Panc1 (cell line): ENCODE measurements around the gene MACROD1. TPM values are rescaled to one million over a fixed set of nuclear protein-coding genes. Genes with fewer than 3 reads are reported as not detected.

Experiments used
- ATAC-seq: fragments of 200-7000 bp; cut with Tn5 transposase; 2 replicates; pipeline ENCODE4 v1.9.1; 2020; ENCODE audit warnings: mild to moderate bottlenecking, moderate library complexity
- BruUV-seq: library from RNA; stranded (reverse); fragments of 400-500 nt; replicated peaks from 2 replicates; lab custom pipeline; 2021; lab: Mats Ljungman, UMichigan
- CTCF ChIA-PET: fragments of 300-600 bp; sonication (Branson Sonifier 250); formaldehyde crosslinking; loops from one replicate; lab custom pipeline; 2022; ENCODE audit warnings: antibody characterized with exemption; lab: Charles Lee
- POLR2A ChIA-PET: fragments of 300-600 bp; sonication (Branson Sonifier 250); formaldehyde crosslinking; loops from one replicate; lab custom pipeline; 2022; ENCODE audit warnings: antibody characterized with exemption; lab: Charles Lee
- DNase-seq: peaks from one replicate; pipeline ENCODE4 v3.0.0-alpha.2; 2010; ENCODE audit warnings: low read depth, low spot score
- H3K27ac ChIP-seq: 2 replicates; pipeline ENCODE4 v1.5.1; 2011; ENCODE audit warnings: mild to moderate bottlenecking, low read length, inconsistent platforms
- H3K27me3 ChIP-seq: fragments of 200-500 bp; sonication (Bioruptor generic); 2 replicates; pipeline ENCODE4 v1.6.0; 2014; ENCODE audit warnings: low read length, inconsistent platforms; ENCODE audit not compliant: control insufficient read depth, insufficient read depth
- H3K36me3 ChIP-seq: fragments of 200-500 bp; sonication (Bioruptor generic); 2 replicates; pipeline ENCODE4 v1.5.1; 2014; ENCODE audit warnings: inconsistent platforms, mild to moderate bottlenecking, low read length, moderate library complexity; ENCODE audit not compliant: control insufficient read depth, insufficient read depth
- H3K4me1 ChIP-seq: 2 replicates; pipeline ENCODE4 v1.5.1; 2011; ENCODE audit warnings: inconsistent platforms, mild to moderate bottlenecking, low read length, moderate library complexity; ENCODE audit not compliant: control insufficient read depth, insufficient read depth
- H3K4me3 ChIP-seq, 2 experiments: 2 replicates each; pipeline ENCODE4 v1.5.1; 2011 to 2012; ENCODE audit warnings: low read depth in 2 of 2, low read length in 2 of 2, mild to moderate bottlenecking in 2 of 2, inconsistent platforms in 1 of 2, moderate library complexity in 1 of 2
- H3K9me3 ChIP-seq: fragments of 200-500 bp; sonication (Bioruptor generic); 2 replicates; pipeline ENCODE4 v1.5.1; 2014; ENCODE audit warnings: low read depth, mild to moderate bottlenecking, inconsistent platforms, low read length, moderate library complexity; ENCODE audit not compliant: control insufficient read depth, insufficient read depth
- CTCF ChIP-seq: fragments of 450-650 bp; IDR thresholded peaks from 2 replicates; pipeline ENCODE4 v1.5.1; 2017; ENCODE audit warnings: mild to moderate bottlenecking
- POLR2AphosphoS5 ChIP-seq: IDR thresholded peaks from 2 replicates; pipeline ENCODE4 v1.6.1; 2012; ENCODE audit warnings: mild to moderate bottlenecking, low read depth, low read length, moderate library complexity
- REST ChIP-seq, 2 experiments: IDR thresholded peaks; 2 replicates each; pipeline ENCODE4 v1.6.1; 2011 to 2012; ENCODE audit warnings: low read depth in 2 of 2, control low read depth in 1 of 2, low read length in 1 of 2, mild to moderate bottlenecking in 1 of 2, moderate library complexity in 1 of 2; ENCODE audit not compliant: insufficient read depth in 1 of 2
- SIN3A ChIP-seq: IDR thresholded peaks from 2 replicates; pipeline ENCODE4 v1.6.1; 2012; ENCODE audit warnings: low read depth, mild to moderate bottlenecking, low read length, moderate library complexity, borderline replicate concordance; ENCODE audit not compliant: insufficient read depth
- TCF7L2 ChIP-seq: IDR thresholded peaks from 2 replicates; pipeline ENCODE4 v1.6.1; 2011; ENCODE audit warnings: mild to moderate bottlenecking, low read depth, low read length, inconsistent platforms
- in situ Hi-C: cut with HindIII; loops from 2 replicates; pipeline ENCODE4 v1.10.0; 2016; ENCODE audit warnings: low sequenced_read_pairs, low pct_unique_long_range_greater_than_20kb
- intact Hi-C: fragments of 100-400 bp; cut with micrococcal nuclease; formaldehyde crosslinking; loops from one replicate; pipeline ENCODE4 v1.10.0; 2022; ENCODE audit not compliant: unreplicated experiment
- total RNA-seq: library from RNA; stranded (reverse); gene quantifications from one replicate; pipeline ENCODE4 v1.2.1, GENCODE V29; 2021; ENCODE audit not compliant: unreplicated experiment

Gene MACROD1
- total RNA-seq, 1 experiment from 2014 or later, result 16.8 TPM

- ATAC-seq (no peak), DNase-seq (no peak)
- in situ Hi-C loops, result no loop called here
- no peak for TF ChIP-seq POLR2AphosphoS5
- no peak for TF ChIP-seq CTCF
- no peak for TF ChIP-seq REST (IDR thresholded peaks at IDR 0.05; ENCODE audit: insufficient read depth in 1 of 2, low read depth in 2 of 2, low read length in 1 of 2)
- no peak for TF ChIP-seq TCF7L2
- no peak for TF ChIP-seq SIN3A
- H3K9me3 ChIP-seq, result no peaks in the 10 kb centered on the region
- ChIA-PET CTCF (no interaction called here), POLR2A (no interaction called here)
- intact Hi-C loops, result no loop called here
- peaks cover 32% of the 10 kb centered on the region for H3K4me1 ChIP-seq
- H3K27ac ChIP-seq, result no peak overlapping the region
- no TSS peak for BruUV-seq
- H3K4me3 ChIP-seq, result no peak overlapping the region
- H3K27me3 ChIP-seq, result no peaks in the 10 kb centered on the region
- peaks cover 4% of the 10 kb centered on the region; the same call in 1 of the 2 replicates for H3K36me3 ChIP-seq
Measured at GRCh38 chr11:64186492-64187165, 20.7 kb upstream of the MACROD1 start.

GRCh38 chr11:64185693-64186491 is 20.0 kb upstream of the MACROD1 start, which contains the start of gene STIP1:
STIP1 (plus strand) TSS chr11:64186171; CDS start chr11:64186262, 91 bp downstream.
- intact Hi-C loops, result no loop called here
- peak within 1 kb of the TSS; percentile 98 for H3K27ac ChIP-seq
- H3K36me3 ChIP-seq, result peaks cover 4% of the 10 kb centered on the region; the same call in 1 of the 2 replicates
- in situ Hi-C loops, result no loop called here
- peaks cover 39% of the 10 kb centered on the region for H3K4me1 ChIP-seq
- ATAC-seq, result peak; percentile 91
- no peak for TF ChIP-seq CTCF
- TF ChIP-seq POLR2AphosphoS5, result no peak; the same call in 1 of the 2 replicates
- 0 out of 2 replicates have a peak, but pooled peaks have one; percentile 22 for TF ChIP-seq TCF7L2
- no peak for TF ChIP-seq REST (IDR thresholded peaks at IDR 0.05; ENCODE audit: insufficient read depth in 1 of 2, low read depth in 2 of 2, low read length in 1 of 2)
- peak; percentile 90; the same call in 1 of the 2 replicates for TF ChIP-seq SIN3A
- H3K9me3 ChIP-seq, result no peaks in the 10 kb centered on the region
- ChIA-PET CTCF (interaction anchor here (1.0 to 1.1 kb wide), 2 partner anchors 10 to 23 kb away, joined by 3 read pairs; no protein-coding TSS in a partner anchor), POLR2A (interaction anchor here (0.6 kb wide), 2 partner anchors 11 to 324 kb away, joined by 5 to 8 read pairs; no protein-coding TSS in a partner anchor)
- peak within 1 kb of the TSS; percentile 83 to 90; a peak in 3 of 4 replicates for H3K4me3 ChIP-seq
- DNase-seq, result peak; percentile 100
- H3K27me3 ChIP-seq, result no peaks in the 10 kb centered on the region
- no TSS peak for BruUV-seq
